Measurements from ENCODE around the gene ERC1.
A peak's percentile ranks its signal among the peaks of the same experiment; 100 is the strongest.

Gene ERC1

DNA sequence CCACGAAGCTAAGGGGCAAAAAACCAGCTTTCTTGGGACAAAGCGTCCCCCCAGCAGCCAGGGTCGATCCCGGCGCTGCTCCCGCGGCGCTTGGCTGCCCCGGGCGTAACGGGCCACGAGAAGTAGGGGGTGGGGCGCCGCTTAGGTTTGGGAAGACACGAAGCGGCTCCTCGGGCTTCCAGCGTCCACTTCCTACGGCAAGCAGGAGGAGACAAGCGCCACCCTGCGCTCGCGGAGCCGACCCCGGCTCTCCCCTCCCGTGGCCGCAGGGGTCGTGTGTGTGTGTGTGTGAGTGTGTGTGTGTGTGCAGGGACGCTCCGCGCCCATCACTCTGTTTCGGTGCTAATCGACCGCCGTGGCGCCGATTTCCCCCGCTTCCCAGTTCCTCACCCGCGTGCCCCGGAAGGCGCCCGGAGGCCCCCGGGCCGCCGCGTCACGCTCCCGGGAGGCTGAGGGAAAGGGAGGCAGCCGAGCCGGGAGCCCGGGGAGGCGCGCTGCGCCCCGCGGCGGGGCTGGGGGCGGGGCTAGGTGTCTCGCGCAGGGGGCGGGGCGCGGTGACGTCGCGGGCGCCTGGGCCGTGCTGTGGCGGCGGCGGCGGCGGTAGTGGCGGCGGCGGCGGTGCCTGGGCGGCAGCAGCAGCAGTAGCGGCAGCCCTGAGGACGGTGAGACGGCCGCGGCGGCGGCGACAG, at the start of gene ERC1:
Gene ERC1, plus strand, starts transcription at position 563 of the 689 bp plus-strand sequence. CDS start 36,681 bp downstream, outside the sequence.
- peak; percentile 95 for DNase-seq

DNA sequence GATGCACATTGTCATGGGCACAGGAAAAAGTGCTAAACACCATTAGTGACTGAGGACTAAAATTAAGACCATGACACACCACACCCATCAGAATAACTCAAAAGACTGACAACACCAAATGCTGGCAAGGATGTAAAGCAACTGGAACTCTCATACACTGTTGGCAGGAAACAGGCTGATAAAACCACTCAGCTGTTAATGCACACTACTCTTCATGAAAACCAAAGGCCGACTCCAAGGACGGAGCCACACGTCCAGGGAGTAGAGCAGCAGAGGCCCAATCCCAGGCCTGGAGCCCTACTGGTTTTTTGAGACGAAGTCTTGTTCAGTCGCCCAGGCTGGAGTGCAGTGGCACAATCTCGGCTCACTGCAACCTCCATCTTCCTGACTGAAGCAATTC, 48.0 kb upstream of the ERC1 start:
- DNase-seq, result no peak

DNA sequence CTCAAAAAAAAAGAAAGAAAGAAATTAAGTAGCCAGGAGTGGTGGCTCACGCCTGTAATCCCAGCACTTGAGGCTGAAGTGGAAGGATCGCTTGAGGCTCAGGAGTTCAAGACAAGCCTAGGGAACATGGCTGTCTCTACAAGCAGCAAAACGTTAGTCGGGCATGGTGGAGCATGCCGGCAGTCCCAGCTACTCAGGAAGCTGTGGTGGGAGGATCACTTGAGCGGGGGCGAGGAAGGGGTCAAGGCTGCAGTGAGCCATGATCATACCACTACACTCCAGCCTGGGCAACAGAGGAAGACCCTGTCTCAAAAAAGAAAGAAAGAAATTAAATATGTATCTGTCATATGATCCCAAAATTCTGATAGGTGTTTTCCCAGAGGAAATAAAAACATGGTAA, 46.8 kb upstream of the ERC1 start:
- DNase-seq, result no peak

DNA sequence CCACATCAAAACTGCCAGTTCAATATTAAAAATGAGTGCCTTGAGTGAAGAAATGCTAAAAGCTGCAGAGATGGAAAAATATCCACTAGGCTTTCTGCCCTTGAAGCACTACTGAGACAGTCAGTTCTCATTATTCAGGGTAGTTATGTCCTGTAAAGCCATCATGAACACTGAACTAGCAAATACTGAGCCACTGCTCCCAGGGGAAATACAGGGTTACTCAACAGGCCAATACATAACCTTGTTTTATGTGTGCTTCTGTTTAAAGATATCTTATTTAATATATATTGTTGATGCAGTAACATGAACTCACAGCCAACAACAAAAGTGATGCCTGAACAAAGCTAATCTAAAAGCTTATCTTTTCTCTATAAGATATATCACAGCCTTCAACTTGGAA, 44.8 kb upstream of the ERC1 start:
- no peak for DNase-seq

DNA sequence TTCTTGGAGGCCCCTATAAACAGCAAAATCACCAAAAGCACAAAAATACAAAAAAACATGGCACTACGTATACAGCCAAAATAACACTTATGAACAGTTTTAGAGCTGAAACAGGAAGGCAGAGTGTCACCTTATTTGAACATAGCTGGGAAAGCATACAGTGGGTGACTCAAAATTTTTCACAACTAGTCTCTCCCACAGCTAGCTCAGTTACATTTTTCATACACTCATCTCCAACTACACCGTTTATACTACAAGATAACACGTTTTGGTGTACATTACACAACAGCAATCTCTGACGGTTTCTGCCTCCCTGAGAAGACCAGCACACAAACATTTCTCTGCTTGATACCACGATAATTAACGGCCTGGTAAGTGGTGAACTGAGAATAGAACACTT, 44.4 kb upstream of the ERC1 start:
- no peak for DNase-seq

DNA sequence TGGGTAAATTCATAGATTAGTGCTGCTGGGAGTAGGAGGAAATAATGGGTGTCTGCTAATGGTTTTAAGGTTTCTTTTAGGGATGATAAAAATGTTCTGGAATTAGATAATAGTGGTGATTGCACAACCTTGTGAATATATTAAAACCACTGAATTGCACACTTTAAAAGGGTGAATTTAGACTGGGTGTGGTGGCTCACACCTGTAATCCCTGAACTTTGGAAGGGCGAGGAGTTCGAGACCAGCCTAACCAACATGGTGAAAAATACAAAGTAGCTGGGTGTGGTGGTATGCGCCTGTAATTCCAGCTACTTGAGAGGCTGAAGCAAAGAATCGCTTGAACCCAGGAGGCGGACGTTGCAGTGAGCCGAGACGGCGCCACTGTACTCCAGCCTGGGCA, 42.8 kb upstream of the ERC1 start:
- DNase-seq, result no peak

DNA sequence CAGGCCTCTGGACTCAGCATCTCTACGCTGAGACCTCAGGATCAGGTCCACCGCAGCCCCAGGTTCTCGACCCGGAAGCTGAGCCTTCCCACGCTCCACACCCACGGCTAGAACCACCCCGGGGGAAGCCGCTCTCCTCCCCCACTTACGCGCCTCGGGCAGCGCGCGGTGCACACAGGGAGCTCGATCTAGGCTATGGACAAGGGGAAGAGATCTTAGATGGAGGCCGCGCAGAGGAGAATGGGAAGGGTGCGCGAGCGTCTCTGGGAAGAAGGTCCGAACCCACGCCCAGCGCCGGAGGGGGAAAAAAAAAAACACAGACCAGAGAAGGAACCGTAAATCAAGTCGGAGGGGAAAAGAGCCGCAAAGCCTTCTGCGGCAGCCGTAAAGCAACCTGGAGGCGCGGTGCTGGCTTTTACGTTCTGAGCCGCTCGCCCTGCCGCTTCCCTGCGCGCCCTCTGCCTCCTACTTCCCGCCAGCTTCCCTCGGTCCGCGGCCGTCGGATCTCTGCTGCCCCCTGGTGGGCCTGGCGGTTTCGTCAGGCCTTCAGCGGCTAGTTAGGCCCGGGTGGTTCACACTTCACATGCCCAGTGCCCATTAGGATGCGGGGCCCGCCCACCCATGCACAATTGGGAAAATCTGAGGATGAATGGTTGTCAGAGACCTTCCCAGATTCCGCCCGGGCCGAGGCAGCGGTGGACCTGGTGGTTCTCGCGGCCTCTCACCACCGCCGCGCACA, 41.4 kb upstream of the ERC1 start, which contains the start of gene RAD52:
Gene RAD52, minus strand, starts transcription at position 242 of the 739 bp plus-strand sequence. CDS start 16,636 bp downstream, outside the sequence.
- peak; percentile 100 for DNase-seq

DNA sequence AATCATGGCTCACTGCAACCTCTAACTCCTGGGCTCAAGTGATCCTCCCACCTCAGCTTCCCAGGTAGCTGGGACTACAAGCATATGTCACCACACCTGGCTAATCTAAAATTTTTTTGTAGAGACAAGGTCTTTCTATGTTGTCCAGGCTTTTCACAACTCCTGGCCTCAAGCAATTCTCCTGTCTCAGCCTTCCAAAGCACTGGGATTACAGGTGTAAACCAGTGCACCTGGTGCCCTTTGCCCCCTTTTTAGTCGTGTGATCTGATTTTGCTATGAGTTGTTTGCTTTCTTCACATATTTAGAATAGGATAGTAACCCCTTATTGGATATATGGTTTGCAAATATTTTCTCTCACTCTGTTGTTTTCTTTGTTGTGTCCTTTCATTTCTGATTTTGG, 39.8 kb upstream of the ERC1 start:
- DNase-seq, result no peak

DNA sequence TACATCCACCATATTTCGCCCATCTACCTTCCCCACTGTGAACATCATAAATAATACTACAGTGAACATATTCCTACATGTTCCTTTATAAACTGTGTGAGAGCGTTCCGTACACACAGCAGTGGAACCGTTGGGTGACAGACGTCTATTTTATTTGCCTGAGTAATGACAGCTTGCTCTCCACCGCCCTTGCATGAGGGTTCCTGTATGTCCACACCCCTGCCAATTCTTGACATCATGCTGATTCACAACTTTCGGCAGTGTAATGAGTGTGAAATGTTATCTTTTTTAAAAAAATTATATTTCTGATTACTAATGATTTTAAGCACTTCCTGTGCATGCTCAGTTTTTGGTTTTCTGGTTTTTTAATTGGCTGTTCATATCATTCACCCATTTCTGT, 37.2 kb upstream of the ERC1 start:
- no peak for DNase-seq

DNA sequence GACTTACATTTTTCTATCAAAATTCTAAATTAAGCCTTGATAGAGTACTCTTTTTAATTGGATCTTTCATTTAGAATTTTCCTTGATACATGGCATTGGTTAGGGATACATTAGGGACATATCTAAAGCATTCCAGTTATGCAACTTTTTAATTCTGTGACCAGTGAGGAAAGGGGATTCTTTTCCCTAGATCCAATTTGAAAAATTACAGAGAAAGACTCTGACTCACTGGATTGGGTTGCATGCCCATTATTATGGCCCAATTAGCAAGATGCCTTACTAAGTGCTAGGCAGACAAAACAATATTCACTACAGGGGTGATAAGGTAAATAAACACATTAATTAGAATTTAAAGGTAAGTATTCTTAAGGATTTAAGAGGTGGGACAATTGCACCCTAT, 36.3 kb upstream of the ERC1 start:
- DNase-seq, result no peak

DNA sequence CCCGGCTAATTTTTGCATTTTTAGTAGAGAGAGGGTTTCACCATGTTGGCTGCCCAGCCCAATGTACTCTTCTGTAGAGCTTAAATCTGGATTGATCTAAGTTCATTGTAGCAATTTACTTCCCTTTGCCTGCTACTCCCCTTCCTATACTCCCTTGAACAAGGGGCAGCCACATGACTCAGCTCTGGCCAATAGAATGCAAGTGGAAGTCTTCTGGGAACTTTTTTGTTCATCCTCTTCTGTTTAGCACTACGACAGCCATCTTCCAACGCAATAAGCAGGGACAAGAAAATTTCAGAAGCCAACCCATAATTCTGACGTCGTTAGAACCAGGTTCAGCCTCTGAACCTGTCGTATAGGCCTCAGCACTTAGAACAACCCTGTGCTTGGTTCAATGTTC, 35.1 kb upstream of the ERC1 start:
- no peak for DNase-seq

DNA sequence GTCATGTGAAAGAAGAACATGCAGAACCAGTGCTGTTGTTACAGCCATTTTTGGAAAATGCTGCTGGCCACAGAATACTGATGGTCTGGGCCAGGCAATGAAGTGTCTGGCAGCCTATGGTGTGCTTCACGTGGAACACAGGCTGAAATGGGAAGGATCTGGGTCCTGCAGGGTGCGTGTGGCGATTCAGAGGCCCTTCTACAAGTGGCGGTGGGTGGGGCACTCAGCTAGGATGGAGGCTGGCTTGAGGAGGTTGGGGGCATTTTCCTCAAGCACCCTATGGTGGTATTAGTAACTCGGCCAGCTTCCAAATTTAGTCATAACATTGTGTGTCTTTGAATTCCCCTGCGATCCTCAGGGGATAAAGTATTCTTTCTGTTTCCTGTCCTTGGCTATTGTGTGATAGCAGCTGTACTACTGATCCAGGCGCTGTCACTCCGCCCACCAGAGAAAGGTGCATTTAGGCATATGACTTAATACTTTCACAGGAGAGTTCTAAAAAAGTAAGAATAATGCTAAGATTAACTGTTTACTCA, 32.4 kb upstream of the ERC1 start:
- no peak for DNase-seq

DNA sequence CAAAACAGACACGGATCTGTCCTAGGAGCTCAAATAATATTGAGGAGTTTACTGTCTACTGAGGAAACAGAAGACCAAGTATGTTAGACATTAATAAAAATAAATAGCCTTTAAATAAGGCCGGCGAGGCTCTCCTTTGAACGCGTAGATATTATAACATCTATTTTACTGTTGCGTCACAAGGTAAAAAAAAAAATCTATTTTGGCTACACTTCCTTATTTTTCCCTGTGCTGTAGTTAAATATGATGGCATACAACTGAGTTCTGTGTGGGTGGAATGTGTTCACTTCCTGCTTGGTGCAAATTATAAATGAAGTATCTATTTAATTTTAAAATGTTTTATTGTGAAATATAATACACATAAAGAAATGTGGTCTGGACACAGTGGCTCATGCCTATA, 24.3 kb upstream of the ERC1 start:
- no peak for DNase-seq

DNA sequence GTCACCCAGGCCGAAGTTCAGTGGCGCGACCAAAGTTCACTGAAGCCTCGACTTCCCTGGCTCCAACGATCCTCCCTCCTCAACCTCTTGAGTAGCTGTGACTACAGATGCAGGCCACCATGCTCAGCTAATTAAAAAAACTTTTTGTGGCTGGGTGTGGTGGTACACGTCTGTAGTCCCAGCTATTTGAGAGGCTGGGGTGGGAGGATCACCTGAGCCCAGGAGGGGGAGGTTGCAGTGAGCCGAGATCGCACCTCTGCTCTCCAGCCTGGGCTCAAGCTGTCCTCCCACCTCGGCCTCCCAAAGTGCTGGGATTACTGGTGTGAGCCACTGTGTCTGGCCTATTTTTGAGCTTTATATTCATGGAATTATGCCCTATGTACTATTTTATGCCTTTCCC, 23.4 kb upstream of the ERC1 start:
- no peak for DNase-seq

DNA sequence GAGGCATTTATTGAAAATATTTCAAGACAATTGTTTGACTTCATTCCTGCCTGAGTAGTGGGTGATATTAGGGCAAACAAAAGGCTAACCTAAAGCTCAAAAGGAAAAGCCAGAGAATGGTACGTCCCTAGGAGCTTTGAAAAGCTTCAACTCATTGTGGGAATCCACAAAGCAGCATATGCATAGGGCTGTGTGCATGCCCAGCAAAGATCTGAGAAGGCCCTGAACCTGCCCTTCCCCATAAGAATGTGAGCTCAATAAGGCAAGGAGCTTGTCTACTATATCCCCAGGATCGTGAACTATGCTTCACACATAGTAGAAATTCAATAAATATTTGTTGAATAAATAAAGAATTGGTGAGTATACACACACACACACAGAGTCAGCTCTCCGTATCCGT, 22.5 kb upstream of the ERC1 start:
- no peak for DNase-seq

DNA sequence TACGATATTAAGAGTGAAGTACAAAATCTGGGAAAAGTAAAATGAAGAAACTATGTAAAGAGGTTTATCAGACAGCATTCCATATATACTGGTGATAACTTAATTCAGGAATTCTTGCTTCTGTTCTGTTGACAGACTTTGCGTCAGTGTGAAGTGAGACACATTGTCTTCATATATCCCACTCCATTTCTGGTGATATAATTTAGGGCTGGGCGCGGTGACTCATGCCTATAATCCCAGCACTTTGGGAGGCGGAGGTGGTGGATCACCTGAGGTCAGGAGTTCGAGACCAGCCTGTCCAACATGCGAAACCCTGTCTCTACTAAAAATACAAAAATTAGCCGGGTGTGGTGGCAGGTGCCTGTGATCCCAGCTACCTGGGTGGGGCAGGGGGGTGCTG, 21.2 kb upstream of the ERC1 start:
- no peak for DNase-seq

DNA sequence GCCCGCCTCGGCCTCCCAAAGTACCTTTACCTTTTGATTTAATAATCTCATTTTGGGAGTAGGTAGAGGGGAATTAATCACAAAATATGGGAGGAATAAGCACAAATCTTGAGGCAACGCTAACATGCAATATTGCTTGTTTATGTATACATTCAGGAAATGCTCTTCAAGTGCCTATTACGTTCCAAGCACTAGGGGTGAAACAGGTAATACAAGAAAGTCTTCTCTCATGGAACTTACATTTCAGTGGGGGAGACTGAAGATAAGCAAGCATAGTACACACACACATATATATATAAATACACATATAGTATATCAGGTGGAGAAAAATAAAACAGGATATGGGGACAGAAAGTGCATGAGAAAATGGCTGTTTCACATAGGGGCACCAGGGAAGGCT, 19.0 kb upstream of the ERC1 start:
- no peak for DNase-seq

DNA sequence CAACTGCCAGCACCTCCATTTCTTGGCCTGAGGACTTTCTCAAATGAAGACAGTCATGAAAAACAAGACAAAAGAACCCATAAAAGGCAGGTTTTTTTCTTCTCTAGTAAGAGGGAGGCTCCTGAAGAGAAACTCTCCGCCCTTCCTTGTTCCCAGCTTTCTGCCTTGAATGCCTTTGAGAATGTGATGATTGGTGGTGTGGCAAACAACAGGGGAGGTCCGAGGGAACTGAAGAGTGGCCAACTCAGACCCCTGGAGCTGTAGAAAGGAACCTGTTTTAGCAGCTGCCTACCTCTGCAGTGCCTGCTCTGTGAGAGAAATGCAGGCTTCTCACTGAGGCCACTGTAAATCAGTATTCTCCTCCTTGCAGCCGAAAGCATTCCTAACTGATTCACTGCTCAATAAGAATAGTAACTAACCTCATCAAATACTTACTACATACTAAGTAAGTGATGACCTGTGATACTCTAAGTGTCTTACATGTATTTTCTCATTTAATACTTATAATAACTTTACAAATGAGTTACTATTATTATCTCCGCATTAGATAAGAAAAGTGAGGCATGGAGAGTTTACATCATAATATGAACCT, 16.7 kb upstream of the ERC1 start:
- no peak for DNase-seq

DNA sequence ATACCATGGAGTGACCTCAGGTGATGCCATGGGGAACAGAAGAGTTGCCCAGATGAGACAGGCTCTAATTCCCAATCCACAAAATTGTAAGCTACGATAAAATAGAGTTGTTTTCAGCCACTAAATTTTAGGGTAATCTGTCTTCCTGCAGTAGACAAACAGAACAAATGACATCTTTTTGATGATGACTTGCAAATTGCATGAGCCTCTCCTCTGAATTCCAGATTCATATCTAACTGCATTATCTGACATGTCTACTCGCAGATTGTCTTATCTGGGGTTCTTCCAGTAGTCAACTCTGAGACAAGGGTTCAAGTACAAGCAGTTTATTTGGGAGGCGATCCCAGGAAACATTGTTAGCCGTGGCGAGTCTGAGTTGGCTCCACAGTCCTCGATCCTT, 14.4 kb upstream of the ERC1 start:
- no peak for DNase-seq

DNA sequence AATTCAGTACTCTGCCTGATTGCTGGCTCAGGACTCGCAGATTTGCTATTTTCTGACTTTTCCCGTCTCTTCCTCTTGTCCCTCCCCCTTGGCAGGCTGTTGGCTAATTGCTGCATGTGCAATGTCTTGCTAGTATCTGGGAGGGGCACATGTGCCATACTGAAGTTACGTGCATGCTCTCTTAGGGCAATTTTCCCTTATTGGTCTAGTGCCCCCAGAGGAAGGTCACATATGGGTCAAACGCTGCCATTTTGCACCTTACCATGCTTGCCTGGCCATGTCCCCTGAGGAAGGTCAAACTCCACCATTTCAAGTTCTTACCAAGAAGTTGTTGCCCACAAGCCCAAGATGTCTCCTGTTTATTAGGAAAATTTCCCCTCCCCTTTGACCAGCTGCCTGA, 13.9 kb upstream of the ERC1 start:
- no peak for DNase-seq

DNA sequence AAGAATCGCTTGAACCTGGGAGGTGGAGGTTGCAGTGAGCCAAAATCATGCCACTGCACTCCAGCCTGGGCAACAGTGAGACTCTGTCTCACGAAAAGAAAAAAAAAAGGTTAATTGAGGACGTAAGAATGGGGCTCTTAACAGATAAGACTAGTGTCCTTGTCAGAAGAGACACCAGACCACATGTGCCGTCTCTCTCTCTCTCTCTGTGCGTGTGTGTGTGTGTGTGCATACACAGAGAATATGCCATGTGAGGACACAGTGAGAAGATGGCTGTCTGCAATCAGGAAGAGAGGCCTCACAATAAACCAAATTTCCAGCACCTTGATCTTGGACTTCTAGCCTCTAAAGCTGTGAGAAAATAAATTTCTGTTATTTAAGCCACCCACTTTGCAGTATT, 11.7 kb upstream of the ERC1 start:
- DNase-seq, result no peak

DNA sequence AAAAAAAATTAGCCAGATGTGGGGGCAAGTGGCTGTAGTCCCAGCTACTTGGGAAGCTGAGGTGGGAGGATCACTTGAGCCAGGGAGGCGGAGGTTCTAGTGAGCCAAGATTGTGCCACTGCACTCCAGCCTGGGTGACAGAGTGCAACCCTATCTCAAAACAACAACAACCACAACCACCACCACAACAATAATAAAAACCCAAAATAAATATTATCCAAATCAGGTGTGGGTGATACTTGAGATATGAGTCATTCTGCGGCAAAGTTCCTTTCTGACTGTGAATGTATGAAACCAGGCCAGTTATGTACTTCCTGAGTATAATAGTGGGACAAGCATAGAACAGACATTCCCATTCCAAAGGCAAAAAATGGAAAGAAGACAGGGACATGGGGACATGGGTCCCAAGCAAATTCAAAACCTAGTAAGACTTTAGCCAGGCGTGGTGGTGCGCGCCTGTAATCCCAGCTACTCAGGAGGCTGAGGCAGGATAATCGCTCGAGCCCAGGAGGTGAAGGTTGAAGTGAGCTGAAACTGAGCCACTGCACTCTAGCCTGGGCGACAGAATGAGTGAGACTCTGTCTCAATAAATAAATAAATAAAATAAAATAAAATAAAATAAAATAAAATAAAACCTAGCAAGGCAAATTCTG, 9.7 kb upstream of the ERC1 start:
- DNase-seq, result no peak

DNA sequence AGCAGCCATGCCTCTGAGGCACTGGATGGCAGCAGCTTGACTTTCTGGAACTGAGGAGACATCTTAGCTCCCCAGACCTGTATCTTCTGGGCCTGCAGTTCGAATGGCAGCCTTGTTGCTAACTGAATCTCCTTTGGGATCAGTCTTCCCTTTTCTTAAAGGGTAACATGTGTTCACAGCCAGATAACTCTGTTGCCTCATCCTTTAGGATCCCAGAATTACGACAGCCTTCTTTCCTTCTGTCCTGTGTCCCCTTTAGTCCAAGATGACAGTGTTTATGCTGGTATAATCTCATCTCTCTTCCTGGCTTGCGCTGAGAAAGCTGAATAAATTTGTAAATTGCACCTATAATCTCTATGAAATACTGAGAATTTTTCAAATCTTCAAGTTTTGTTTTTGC, 9.1 kb upstream of the ERC1 start:
- no peak for DNase-seq

DNA sequence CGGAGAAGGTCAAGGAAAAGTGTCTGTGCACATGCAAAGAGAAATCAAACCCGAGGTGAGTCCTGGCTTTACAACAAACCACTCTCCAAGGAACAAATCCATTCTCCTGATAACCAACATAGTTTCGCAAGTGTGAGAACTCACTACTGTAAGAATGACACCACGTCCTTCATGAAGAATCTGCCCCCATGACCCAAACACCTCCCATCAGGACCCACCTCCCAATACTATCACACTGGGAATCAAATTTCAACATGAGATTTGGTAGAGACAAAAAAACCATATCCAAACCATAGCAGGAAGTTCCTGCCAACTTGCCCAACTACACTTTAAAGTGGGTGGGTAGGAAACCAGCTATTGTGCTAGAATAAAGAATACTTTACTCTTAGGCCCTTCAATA, 2.4 kb upstream of the ERC1 start:
- DNase-seq, result no peak
